Sigmoid colon (tissue), 7 donors: ENCODE measurements around the gene MACROD2. TPM values are rescaled to one million over a fixed set of nuclear protein-coding genes. Genes with fewer than 3 reads are reported as not detected.

Experiments used
- DNase-seq: peaks from one replicate; pipeline ENCODE4 v3.0.0-alpha.2; 2019
- H3K27ac ChIP-seq, 4 donors: fragments of 200-600 bp; sonication (generic); one replicate each; pipeline ENCODE4 v1.5.1; 2016 to 2019; ENCODE audit warnings: mild to moderate bottlenecking in 1 of 4
- H3K27me3 ChIP-seq, 3 donors: fragments of 200-600 bp; sonication (generic); one replicate each; pipeline ENCODE4 v1.5.1; 2019; ENCODE audit warnings: mild to moderate bottlenecking in 1 of 3
- H3K36me3 ChIP-seq, 4 donors: fragments of 200-600 bp; sonication (generic); one replicate each; pipeline ENCODE4 v1.5.1; 2016 to 2019
- H3K4me1 ChIP-seq, 4 donors: fragments of 200-600 bp; sonication (generic); one replicate each; pipeline ENCODE4 v1.5.1; 2017 to 2019
- H3K4me3 ChIP-seq, 4 donors: fragments of 200-600 bp; sonication (generic); one replicate each; pipeline ENCODE4 v1.5.1; 2017 to 2019; ENCODE audit warnings: mild to moderate bottlenecking in 2 of 4, moderate library complexity in 1 of 4
- H3K9me3 ChIP-seq, 4 donors: fragments of 200-600 bp in 3 of 4; sonication (generic) in 3 of 4; one replicate each; pipeline versions ENCODE4 v1.5.1 to v1.6.1; 2013 to 2019
- EP300 ChIP-seq, 4 donors: sonication (generic); formaldehyde crosslinking; IDR thresholded peaks; one replicate each; pipeline ENCODE4 v1.6.1; 2017; ENCODE audit warnings: antibody characterized with exemption in 4 of 4
- POLR2A ChIP-seq, 2 donors: fragments of 450-650 bp; IDR thresholded peaks; one replicate each; pipeline ENCODE4 v1.6.1; 2016; ENCODE audit warnings: antibody characterized with exemption in 2 of 2, mild to moderate bottlenecking in 2 of 2, moderate library complexity in 2 of 2
- POLR2AphosphoS5 ChIP-seq, 4 donors: sonication (generic); formaldehyde crosslinking; IDR thresholded peaks; one replicate each; pipeline ENCODE4 v1.6.1; 2017; ENCODE audit warnings: antibody characterized with exemption in 4 of 4
- WGBS, 2 donors: extraction: QIAGEN DNeasy Blood & Tissue Kit; methylation state at CpG; one replicate each; pipeline ENCODE4 v1.1.7; 2013; 5-methylcytosine and 5-hydroxymethylcytosine counted together
- intact Hi-C: fragments of 100-400 bp; cut with DNase I; formaldehyde crosslinking; loops from one replicate; pipeline ENCODE4 v1.15.1; 2023
- polyA plus RNA-seq, 3 donors: library from polyadenylated mRNA; stranded (reverse); fragments of 200-250 nt; gene quantifications; one replicate each; pipeline ENCODE4 v1.2.3, GENCODE V29; 2013
- total RNA-seq, 4 donors: library from RNA; depleted of rRNA; stranded (reverse); fragments of >200 nt; gene quantifications; one replicate each; pipeline ENCODE4 v1.1.0, GENCODE V29; 2016
- TF ChIP-seq, protein P1 (sequence below), 4 experiments: fragments of 450-650 bp in 3 of 4; fragments of 200-600 bp in 1 of 4; IDR thresholded peaks; one replicate each; pipeline ENCODE4 v1.5.1; 2016 to 2019; ENCODE audit warnings: antibody characterized with exemption in 4 of 4, mild to moderate bottlenecking in 3 of 4, moderate library complexity in 2 of 4
- donor health status: healthy with polysubstance abuse.
- donor health status: Bipolar disorder and iron deficiency.
- donor health status: healthy.

The MACROD2 gene
- total and polyA plus RNA-seq, 7 donors: 1.2 to 22.4 (median 5.8) TPM

DNA sequence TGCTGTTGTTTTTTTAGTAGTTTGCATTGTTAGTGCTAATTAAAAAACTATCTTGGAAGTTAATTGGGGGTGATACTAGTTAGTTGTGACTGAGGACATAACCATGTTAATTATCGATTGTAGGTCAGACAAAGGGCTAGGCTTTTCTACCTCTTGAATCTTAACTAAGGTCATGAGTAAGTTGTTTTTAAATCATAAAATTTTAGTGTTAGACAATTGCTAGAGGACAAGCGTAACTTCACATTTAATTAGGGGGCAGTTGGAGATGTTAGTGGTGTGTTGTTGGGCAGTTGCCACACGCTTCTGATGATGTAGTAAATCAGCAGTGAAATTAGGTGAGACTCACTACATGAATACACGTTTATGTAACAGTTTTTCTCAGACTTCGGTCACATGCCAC, 961.2 kb downstream of the MACROD2 start:
- no peaks in the 10 kb centered on the region for H3K27me3 ChIP-seq
- H3K9me3 ChIP-seq: no peaks in the 10 kb centered on the region
- intact Hi-C loops: no loop called here
- DNase-seq: no peak
- peaks cover 0 to 5% (median 0%) of the 10 kb centered on the region in 4 donors for H3K4me1 ChIP-seq
- H3K27ac ChIP-seq: no peak overlapping the region
- no peak for TF ChIP-seq POLR2A (IDR thresholded peaks at IDR 0.05)
- 18 to 61% methylated on average over 5 of the region's 5 CpGs for WGBS, 2 donors
- H3K4me3 ChIP-seq: no peak overlapping the region
- no peaks in the 10 kb centered on the region for H3K36me3 ChIP-seq

DNA sequence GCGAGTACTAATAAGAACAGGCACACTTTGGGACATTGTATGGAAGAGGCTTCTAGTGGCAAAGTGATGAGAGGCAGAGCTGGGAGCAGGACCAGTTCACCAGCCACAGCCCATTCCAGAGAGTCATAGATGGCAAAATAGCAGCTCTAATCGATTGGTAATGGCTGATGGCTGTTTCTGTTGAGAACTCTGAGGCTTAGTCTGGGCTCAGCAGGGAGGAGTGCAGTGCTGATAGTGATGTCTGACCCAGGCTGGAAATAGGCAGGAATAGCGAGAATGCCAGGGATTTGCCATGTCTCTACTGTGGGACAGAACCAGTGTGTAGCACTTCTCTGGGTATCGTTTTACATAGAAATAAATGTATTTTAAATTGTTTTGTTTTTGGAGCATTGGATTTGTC, 962.1 kb downstream of the MACROD2 start:
- Histone ChIP-seq H3K9me3 (no peaks in the 10 kb centered on the region), H3K27ac (no peak overlapping the region), H3K36me3 (no peaks in the 10 kb centered on the region), H3K27me3 (no peaks in the 10 kb centered on the region), H3K4me1 (no peaks in the 10 kb centered on the region), H3K4me3 (no peak overlapping the region)
- 91 to 93% methylated on average over 4 of the region's 4 CpGs for WGBS, 2 donors
- intact Hi-C loops: no loop called here
- TF ChIP-seq, protein P1, sequence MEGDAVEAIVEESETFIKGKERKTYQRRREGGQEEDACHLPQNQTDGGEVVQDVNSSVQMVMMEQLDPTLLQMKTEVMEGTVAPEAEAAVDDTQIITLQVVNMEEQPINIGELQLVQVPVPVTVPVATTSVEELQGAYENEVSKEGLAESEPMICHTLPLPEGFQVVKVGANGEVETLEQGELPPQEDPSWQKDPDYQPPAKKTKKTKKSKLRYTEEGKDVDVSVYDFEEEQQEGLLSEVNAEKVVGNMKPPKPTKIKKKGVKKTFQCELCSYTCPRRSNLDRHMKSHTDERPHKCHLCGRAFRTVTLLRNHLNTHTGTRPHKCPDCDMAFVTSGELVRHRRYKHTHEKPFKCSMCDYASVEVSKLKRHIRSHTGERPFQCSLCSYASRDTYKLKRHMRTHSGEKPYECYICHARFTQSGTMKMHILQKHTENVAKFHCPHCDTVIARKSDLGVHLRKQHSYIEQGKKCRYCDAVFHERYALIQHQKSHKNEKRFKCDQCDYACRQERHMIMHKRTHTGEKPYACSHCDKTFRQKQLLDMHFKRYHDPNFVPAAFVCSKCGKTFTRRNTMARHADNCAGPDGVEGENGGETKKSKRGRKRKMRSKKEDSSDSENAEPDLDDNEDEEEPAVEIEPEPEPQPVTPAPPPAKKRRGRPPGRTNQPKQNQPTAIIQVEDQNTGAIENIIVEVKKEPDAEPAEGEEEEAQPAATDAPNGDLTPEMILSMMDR (IDR thresholded peaks at IDR 0.05): no peak
- TF ChIP-seq POLR2A (IDR thresholded peaks at IDR 0.05) (no peak), POLR2AphosphoS5 (IDR thresholded peaks at IDR 0.05) (no peak), EP300 (IDR thresholded peaks at IDR 0.05) (no peak)
- no peak for DNase-seq

DNA sequence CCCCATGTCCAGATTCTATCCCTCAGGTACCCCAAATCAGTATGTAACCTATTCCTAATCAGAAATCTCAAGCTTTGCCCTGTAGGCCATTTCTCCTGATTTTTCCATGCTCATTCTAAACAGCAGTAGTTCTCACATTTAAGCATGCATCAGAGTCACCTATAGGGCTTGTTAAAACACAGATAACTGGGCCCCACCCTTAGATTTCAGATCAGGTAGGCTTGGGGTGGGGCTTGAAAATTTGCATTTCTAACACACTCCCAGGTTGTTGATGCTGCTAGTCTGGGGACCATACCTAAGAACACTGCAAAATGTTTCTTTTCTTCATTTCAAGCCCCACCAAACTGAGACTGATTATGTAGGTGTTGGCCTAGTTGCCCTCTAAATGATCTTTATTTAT, 963.3 kb downstream of the MACROD2 start:
- Histone ChIP-seq H3K9me3 (no peaks in the 10 kb centered on the region), H3K36me3 (no peaks in the 10 kb centered on the region), H3K4me1 (no peaks in the 10 kb centered on the region), H3K4me3 (no peak overlapping the region), H3K27me3 (no peaks in the 10 kb centered on the region), H3K27ac (no peak overlapping the region)
- no peak for DNase-seq
- intact Hi-C loops: no loop called here
- TF ChIP-seq POLR2AphosphoS5 (IDR thresholded peaks at IDR 0.05) (no peak), EP300 (IDR thresholded peaks at IDR 0.05) (no peak), POLR2A (IDR thresholded peaks at IDR 0.05) (no peak)
- TF ChIP-seq, protein P1 (IDR thresholded peaks at IDR 0.05): no peak

DNA sequence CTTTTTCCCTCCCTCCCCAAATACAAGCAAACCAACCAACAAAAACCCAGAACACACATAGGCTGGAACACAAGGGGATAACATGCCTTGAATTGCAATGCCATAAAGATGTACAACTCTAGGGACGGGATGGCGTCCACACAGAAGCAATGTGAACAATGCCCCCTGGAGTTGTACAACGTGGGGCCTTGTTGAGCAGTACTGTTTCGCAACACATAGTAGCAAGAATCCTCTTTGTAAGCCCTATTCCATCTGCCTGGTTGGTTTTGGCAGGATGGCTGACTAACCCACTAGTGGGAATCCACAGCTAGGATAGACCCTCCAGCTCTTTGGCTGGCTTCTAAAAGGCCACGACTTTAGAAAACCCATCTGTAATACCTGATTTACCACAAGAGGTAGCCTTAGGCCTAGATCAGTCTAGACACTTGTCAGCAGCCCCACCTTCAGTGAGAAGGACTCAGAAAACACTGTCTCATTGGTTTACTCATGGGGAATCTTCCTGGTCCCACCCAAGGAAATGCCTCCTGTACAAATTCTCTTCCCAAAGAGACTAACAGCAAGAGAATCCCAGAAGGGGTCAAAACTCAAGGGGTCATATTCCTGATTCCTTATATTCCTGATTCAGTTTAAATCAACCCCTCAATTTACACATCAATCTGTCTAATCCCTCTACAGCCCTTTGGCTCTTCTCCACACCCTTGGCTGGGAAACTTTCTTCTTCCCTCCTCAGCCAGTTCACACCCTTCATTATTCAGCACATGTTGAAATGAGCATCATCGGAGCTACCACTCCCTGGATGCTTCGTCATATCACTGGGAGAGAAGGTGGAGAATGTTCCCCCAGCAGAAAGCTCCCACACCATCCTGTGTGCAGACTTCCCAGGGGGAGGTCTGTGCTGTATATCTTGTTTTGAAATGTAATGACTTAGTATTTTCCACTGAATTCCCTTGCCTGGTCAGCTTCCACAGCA, 964.5 kb downstream of the MACROD2 start:
- Histone ChIP-seq H3K9me3 (no peaks in the 10 kb centered on the region), H3K4me3 (no peak overlapping the region), H3K27ac (no peak overlapping the region), H3K27me3 (no peaks in the 10 kb centered on the region), H3K4me1 (no peaks in the 10 kb centered on the region), H3K36me3 (no peaks in the 10 kb centered on the region)
- no peak for DNase-seq
- TF ChIP-seq, protein P1 (IDR thresholded peaks at IDR 0.05): no peak
- TF ChIP-seq POLR2A (IDR thresholded peaks at IDR 0.05) (no peak), EP300 (IDR thresholded peaks at IDR 0.05) (no peak), POLR2AphosphoS5 (IDR thresholded peaks at IDR 0.05) (no peak)
- intact Hi-C loops: no loop called here
- 91 to 94% methylated on average over 7 of the region's 7 CpGs for WGBS, 2 donors

DNA sequence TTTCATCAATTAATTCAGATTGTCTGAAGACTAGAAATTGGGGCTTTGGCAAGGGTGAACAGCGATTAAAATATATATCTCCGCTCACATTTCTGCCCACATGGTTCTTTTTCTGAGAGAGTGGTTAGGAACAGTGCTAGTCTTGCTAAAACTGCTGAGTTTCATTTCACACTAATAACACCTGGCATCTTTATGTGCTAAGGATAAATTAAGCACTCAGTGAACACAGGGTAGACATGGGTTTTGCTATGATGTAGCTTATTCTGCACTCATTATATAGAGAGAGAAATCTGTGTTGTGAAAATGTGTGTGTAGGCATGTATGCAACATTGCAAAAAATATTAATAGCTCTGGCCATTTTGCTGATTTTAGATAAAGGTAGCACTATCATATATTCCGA, 965.5 kb downstream of the MACROD2 start:
- TF ChIP-seq POLR2A (IDR thresholded peaks at IDR 0.05) (no peak), POLR2AphosphoS5 (IDR thresholded peaks at IDR 0.05) (no peak), EP300 (IDR thresholded peaks at IDR 0.05) (no peak)
- TF ChIP-seq, protein P1 (IDR thresholded peaks at IDR 0.05): no peak
- Histone ChIP-seq H3K27me3 (no peaks in the 10 kb centered on the region), H3K27ac (no peak overlapping the region), H3K9me3 (no peaks in the 10 kb centered on the region), H3K4me3 (no peak overlapping the region), H3K4me1 (no peaks in the 10 kb centered on the region), H3K36me3 (no peaks in the 10 kb centered on the region)
- DNase-seq: no peak
- intact Hi-C loops: no loop called here
- 94 to 96% methylated on average over 3 of the region's 3 CpGs for WGBS, 2 donors
